Testis (tissue), 3 donors: ENCODE measurements around the gene SCNN1G. TPM values are rescaled to one million over a fixed set of nuclear protein-coding genes. Genes with fewer than 3 reads are reported as not detected.
"Not testable (repeated sequence)": the region's sequence is repeated elsewhere in the genome, so short reads cannot be mapped to it uniquely, and the experiment has no call there.

ENCODE experiments used
- DNase-seq: peaks from one replicate; pipeline ENCODE4 v3.0.0-alpha.2; 2019
- H3K27ac ChIP-seq, 2 donors: fragments of 200-600 bp; sonication (generic); one replicate each; pipeline ENCODE4 v1.5.1; 2019
- H3K27me3 ChIP-seq: fragments of 200-600 bp; sonication (generic); one replicate; pipeline ENCODE4 v1.5.1; 2019
- H3K36me3 ChIP-seq: fragments of 200-600 bp; sonication (generic); one replicate; pipeline ENCODE4 v1.5.1; 2017; ENCODE audit warnings: low read depth; ENCODE audit errors: missing control alignments
- H3K4me1 ChIP-seq: fragments of 200-600 bp; sonication (generic); one replicate; pipeline ENCODE4 v1.5.1; 2019
- H3K4me3 ChIP-seq, 2 donors: fragments of 200-600 bp; sonication (generic); one replicate each; pipeline ENCODE4 v1.5.1; 2017 to 2019
- H3K9me3 ChIP-seq: fragments of 200-600 bp; sonication (generic); one replicate; pipeline ENCODE4 v1.5.1; 2017
- POLR2A ChIP-seq: fragments of 450-650 bp; IDR thresholded peaks from one replicate; pipeline ENCODE4 v1.6.1; 2017; ENCODE audit warnings: antibody characterized with exemption, mild to moderate bottlenecking, moderate library complexity
- WGBS, 2 donors: methylation state at CpG; one replicate each; pipeline ENCODE4 v1.1.5; 2018; 5-methylcytosine and 5-hydroxymethylcytosine counted together
- intact Hi-C: fragments of 100-400 bp; cut with DNase I; formaldehyde crosslinking; loops from one replicate; pipeline ENCODE4 v1.15.1; 2023; ENCODE audit warnings: low total_unique reads
- polyA plus RNA-seq: library from polyadenylated mRNA; stranded (reverse); fragments of 350-450 nt; fragmentation: Illumina TruSeq; extraction: RNeasy Lipid Tissue Mini Kit (QIAGEN cat#74804); gene quantifications from one replicate; pipeline ENCODE4 v1.2.3, GENCODE V29; 2014; ENCODE audit warnings: low read depth, low replicate concordance; ENCODE audit not compliant: insufficient read depth
- total RNA-seq, 2 donors: library from RNA; depleted of rRNA; stranded (reverse); fragments of >200 nt; gene quantifications; one replicate each; pipeline ENCODE4 v1.2.3, GENCODE V29; 2016
- TF ChIP-seq, protein P1 (sequence below), 3 experiments: fragments of 450-650 bp in 2 of 3; fragments of 200-600 bp in 1 of 3; sonication (generic) in 1 of 3; IDR thresholded peaks; one replicate each; pipeline ENCODE4 v1.5.1; 2016 to 2019; ENCODE audit warnings: antibody characterized with exemption in 3 of 3, mild to moderate bottlenecking in 2 of 3, moderate library complexity in 1 of 3

Gene SCNN1G
- total and polyA plus RNA-seq, 3 donors from 2014 or later = 0.16 to 0.19 TPM; not detected in 1

DNA sequence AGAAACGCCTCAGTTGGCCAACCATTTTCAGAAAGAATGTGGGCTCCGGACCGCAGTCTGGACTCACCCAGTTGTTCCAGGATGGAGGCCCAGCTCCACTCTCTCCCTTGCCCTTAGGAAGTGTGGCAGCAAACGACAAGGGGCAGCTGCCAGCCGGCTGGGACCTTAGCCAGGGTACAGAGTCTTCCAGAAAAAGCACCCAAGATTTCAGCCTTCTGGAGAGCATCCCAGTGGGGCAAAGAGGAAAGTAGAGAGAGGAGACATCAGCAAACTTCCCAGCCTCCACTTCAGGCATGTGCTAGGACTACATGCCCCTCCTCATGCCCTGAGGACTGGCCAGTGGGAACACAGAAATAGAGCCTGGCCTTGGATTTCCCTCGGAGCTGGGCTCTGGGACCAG, 62.7 kb downstream of the SCNN1G start:
- TF ChIP-seq POLR2A = no peak
- TF ChIP-seq, protein P1, sequence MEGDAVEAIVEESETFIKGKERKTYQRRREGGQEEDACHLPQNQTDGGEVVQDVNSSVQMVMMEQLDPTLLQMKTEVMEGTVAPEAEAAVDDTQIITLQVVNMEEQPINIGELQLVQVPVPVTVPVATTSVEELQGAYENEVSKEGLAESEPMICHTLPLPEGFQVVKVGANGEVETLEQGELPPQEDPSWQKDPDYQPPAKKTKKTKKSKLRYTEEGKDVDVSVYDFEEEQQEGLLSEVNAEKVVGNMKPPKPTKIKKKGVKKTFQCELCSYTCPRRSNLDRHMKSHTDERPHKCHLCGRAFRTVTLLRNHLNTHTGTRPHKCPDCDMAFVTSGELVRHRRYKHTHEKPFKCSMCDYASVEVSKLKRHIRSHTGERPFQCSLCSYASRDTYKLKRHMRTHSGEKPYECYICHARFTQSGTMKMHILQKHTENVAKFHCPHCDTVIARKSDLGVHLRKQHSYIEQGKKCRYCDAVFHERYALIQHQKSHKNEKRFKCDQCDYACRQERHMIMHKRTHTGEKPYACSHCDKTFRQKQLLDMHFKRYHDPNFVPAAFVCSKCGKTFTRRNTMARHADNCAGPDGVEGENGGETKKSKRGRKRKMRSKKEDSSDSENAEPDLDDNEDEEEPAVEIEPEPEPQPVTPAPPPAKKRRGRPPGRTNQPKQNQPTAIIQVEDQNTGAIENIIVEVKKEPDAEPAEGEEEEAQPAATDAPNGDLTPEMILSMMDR (IDR thresholded peaks at IDR 0.05) = no peak
- Histone ChIP-seq H3K27ac (no peak overlapping the region), H3K9me3 (no peaks in the 10 kb centered on the region), H3K36me3 (no peaks in the 10 kb centered on the region), H3K4me1 (no peaks in the 10 kb centered on the region), H3K4me3 (no peak overlapping the region), H3K27me3 (no peaks in the 10 kb centered on the region)
- no peak for DNase-seq
- WGBS, 2 donors = 74 to 77% methylated on average over 5 to 6 of the region's 6 CpGs
- intact Hi-C loops = no loop called here

DNA sequence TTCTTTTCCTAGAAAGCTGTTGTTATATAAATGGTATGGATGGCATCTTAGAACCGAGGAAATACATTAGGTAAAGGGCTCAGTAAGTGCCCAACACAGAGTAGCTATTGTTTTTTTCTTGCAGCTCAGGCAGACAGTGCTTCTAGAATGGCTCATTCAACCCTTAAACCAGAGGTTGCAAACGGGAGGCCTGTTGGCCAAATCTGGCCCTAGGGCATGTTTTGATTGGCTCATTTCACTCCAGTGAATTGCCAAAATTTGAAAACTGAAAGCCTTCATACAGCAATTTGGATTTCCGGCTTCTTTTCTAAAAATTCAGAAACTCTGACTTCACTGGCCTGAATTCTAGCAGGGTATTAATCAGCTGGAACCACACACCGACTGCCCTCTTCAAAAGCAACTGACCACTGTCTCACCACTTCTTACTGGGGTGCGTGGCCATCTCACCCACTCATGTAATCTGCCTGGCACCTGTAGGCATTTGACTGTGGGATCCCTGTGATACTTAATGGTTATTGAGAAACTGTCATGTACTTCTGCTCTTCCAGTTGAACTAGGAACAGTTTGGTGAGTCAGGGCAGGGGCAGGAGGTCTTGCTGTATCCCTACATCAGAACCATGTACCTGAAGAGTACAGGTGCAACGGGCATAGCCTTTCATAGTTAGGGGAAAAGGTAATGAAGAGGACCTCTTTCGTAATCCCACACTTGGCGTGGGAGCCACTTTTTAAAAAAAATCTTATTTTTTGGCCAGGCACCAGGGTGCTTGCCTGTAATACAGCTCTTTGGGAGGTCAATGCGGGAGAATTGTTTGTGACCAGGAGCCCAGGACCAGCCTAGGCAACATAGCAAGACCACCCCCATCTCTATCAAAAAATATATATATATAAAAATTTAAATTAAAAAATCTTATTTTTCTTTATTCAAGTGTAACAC, 66.0 kb downstream of the SCNN1G start:
- Histone ChIP-seq H3K4me1 (no peaks in the 10 kb centered on the region), H3K9me3 (no peaks in the 10 kb centered on the region), H3K27ac (no peak overlapping the region), H3K4me3 (no peak overlapping the region), H3K36me3 (no peaks in the 10 kb centered on the region), H3K27me3 (no peaks in the 10 kb centered on the region)
- DNase-seq = no peak
- no peak for TF ChIP-seq POLR2A
- TF ChIP-seq, protein P1 (IDR thresholded peaks at IDR 0.05) = no peak
- WGBS, 2 donors = 71 to 76% methylated on average over 9 of the region's 9 CpGs
- intact Hi-C loops = no loop called here

DNA sequence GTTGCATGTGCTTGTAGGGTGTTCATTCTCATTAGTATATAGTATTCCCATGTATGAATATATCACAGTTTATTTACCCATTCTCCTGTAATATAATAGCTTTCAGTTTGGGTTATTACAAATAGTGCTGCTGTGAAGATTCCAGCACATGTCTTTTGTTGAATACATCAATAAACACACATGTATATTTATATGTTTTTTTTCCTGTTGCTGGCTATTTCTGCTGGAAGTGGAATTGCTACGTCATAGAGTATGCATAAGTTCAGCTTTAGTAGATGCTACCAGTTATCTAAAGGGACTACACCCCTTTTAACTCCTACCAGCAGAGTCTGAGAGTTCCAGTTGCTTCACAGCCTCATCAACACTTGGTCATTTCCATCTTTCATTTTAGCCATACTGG, 67.3 kb downstream of the SCNN1G start:
- DNase-seq = no peak
- Histone ChIP-seq H3K4me3 (no peak overlapping the region), H3K4me1 (no peaks in the 10 kb centered on the region), H3K27ac (no peak overlapping the region), H3K9me3 (no peaks in the 10 kb centered on the region), H3K27me3 (no peaks in the 10 kb centered on the region), H3K36me3 (no peaks in the 10 kb centered on the region)
- WGBS, 2 donors = 84 to 93% methylated on average over 1 of the region's 1 CpG
- TF ChIP-seq, protein P1 (IDR thresholded peaks at IDR 0.05) = no peak
- no peak for TF ChIP-seq POLR2A
- intact Hi-C loops = no loop called here

DNA sequence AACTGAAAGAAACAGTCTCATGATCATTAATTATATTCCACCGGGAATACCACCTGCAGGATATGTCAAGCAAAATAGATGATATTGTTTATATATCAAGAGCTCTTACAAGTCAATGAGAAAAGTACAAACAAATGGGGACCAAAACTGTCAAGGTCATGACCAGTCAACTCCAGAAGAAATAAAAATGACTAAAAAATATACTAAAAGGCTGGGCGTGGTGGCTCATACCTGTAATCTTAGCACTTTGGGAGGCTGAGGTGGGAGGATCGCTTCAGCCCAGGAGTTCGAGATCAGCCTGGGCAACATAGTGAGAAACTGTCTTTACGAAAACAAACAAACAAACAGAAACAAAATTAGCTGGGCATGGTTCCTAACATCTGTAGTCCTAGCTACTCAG, 69.8 kb downstream of the SCNN1G start:
- 88% methylated on average over 5 of the region's 5 CpGs for WGBS, 2 donors
- H3K36me3 ChIP-seq = no peaks in the 10 kb centered on the region
- intact Hi-C loops = no loop called here
- no peak overlapping the region for H3K27ac ChIP-seq
- no peaks in the 10 kb centered on the region for H3K27me3 ChIP-seq
- no peaks in the 10 kb centered on the region for H3K9me3 ChIP-seq
- no peak overlapping the region for H3K4me3 ChIP-seq
- H3K4me1 ChIP-seq = no peaks in the 10 kb centered on the region
- TF ChIP-seq POLR2A = no peak
- TF ChIP-seq, protein P1 (IDR thresholded peaks at IDR 0.05) = no peak
- DNase-seq = no peak

DNA sequence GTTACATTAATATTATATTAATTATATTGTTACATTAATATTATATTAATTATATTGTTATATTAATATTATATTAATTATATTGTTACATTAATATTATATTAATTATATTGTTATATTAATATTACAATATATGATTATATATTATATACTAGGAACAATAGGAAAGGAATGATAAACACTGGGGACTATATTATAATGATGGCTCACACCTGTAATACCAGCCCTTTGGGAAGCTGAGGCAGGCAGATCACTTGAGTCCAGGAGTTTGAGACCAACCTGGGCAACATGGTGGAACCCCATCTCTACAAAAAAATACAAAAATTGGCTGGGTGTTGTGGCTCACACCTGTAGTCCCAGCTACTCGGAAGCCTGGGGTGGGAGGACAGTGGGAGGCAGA, 71.1 kb downstream of the SCNN1G start:
- H3K9me3 ChIP-seq, H3K4me3 ChIP-seq, H3K27me3 ChIP-seq, intact Hi-C loops, DNase-seq, H3K36me3 ChIP-seq, H3K4me1 ChIP-seq, H3K27ac ChIP-seq: not testable (repeated sequence)
- 71 to 86% methylated on average over 1 of the region's 1 CpG for WGBS, 2 donors
